MM.1S (cell line): ENCODE data around the gene PTPRR.

Experiments
- DNase-seq: peaks from one replicate; pipeline ENCODE4 v3.0.0-alpha.2; 2015
- H2AFZ ChIP-seq: fragments of 300-600 bp; sonication (generic); 2 replicates; pipeline ENCODE4 v1.6.0; 2016; ENCODE audit warnings: antibody characterized with exemption, low read length
- H3F3A ChIP-seq: fragments of 300-600 bp; sonication (generic); 2 replicates; pipeline ENCODE4 v1.6.1; 2016; ENCODE audit warnings: mild to moderate bottlenecking, antibody characterized with exemption, low read length, moderate library complexity, mixed read lengths; ENCODE audit not compliant: insufficient read depth
- H3K27ac ChIP-seq: fragments of 300-600 bp; sonication (generic); 2 replicates; pipeline ENCODE4 v1.5.1; 2016; ENCODE audit warnings: mild to moderate bottlenecking, low read length
- H3K27me3 ChIP-seq: fragments of 300-600 bp; sonication (generic); replicated peaks from 2 replicates; pipeline ENCODE4 v1.6.0; 2016; ENCODE audit warnings: low read length; ENCODE audit not compliant: insufficient read depth
- H3K36me3 ChIP-seq: fragments of 300-600 bp; sonication (generic); replicated peaks from 2 replicates; pipeline ENCODE4 v1.6.1; 2016; ENCODE audit warnings: mild to moderate bottlenecking, low read length, mixed read lengths; ENCODE audit not compliant: insufficient read depth
- H3K4me1 ChIP-seq: fragments of 300-600 bp; sonication (generic); 2 replicates; pipeline ENCODE4 v1.6.1; 2016; ENCODE audit warnings: low read length, mixed read lengths
- H3K4me2 ChIP-seq: fragments of 300-600 bp; sonication (generic); 2 replicates; pipeline ENCODE4 v1.6.0; 2016; ENCODE audit warnings: low read depth, low read length
- H3K4me3 ChIP-seq: fragments of 300-600 bp; sonication (generic); 2 replicates; pipeline ENCODE4 v1.5.1; 2016; ENCODE audit warnings: low read length, mixed read lengths
- H3K79me2 ChIP-seq: fragments of 300-600 bp; sonication (generic); 2 replicates; pipeline ENCODE4 v1.6.1; 2016; ENCODE audit warnings: mixed run types, low read length, mixed read lengths
- H3K9ac ChIP-seq: fragments of 300-600 bp; sonication (generic); 2 replicates; pipeline ENCODE4 v1.6.1; 2016; ENCODE audit warnings: low read length, mixed read lengths
- H3K9me2 ChIP-seq: fragments of 300-600 bp; sonication (generic); replicated peaks from 2 replicates; pipeline ENCODE4 v1.6.1; 2016; ENCODE audit warnings: mild to moderate bottlenecking, low read length, mixed read lengths; ENCODE audit not compliant: insufficient read depth
- H3K9me3 ChIP-seq: fragments of 300-600 bp; sonication (generic); replicated peaks from 2 replicates; pipeline ENCODE4 v1.6.1; 2016; ENCODE audit warnings: mild to moderate bottlenecking, low read length, mixed read lengths; ENCODE audit not compliant: insufficient read depth
- H4K20me1 ChIP-seq: fragments of 300-600 bp; sonication (generic); 2 replicates; pipeline ENCODE4 v1.6.1; 2016; ENCODE audit warnings: mild to moderate bottlenecking, low read length, moderate library complexity, mixed read lengths; ENCODE audit not compliant: insufficient read depth
- CTCF ChIP-seq: fragments of 300-600 bp; sonication (generic); IDR thresholded peaks from 2 replicates; pipeline ENCODE4 v1.5.1; 2016; ENCODE audit warnings: antibody characterized with exemption, low read length, mixed read lengths
- EZH2 ChIP-seq: fragments of 300-600 bp; sonication (generic); optimal IDR thresholded peaks from 2 replicates; pipeline ENCODE3; 2017; ENCODE audit warnings: low read depth, mild to moderate bottlenecking, antibody characterized with exemption, low read length, mixed read lengths
- EZH2phosphoT487 ChIP-seq: fragments of 300-600 bp; sonication (generic); IDR thresholded peaks from 2 replicates; pipeline ENCODE4 v1.6.1; 2018; ENCODE audit warnings: antibody characterized with exemption, low read length

Gene PTPRR

GRCh38 chr12:70948236-70948975 is 27.9 kb upstream of the PTPRR start:
- no peak for DNase-seq
- Histone ChIP-seq H3K27me3 (no peaks in the 10 kb centered on the region), H4K20me1 (no peaks in the 10 kb centered on the region), H3K4me3 (no peak overlapping the region), H3K9me3 (no peaks in the 10 kb centered on the region), H3K9me2 (no peaks in the 10 kb centered on the region), H2AFZ (no peak overlapping the region), H3K4me1 (no peaks in the 10 kb centered on the region), H3F3A (no peaks in the 10 kb centered on the region), H3K9ac (no peak overlapping the region), H3K4me2 (no peak overlapping the region), H3K36me3 (no peaks in the 10 kb centered on the region), H3K27ac (no peak overlapping the region), H3K79me2 (no peaks in the 10 kb centered on the region)
- no peak for TF ChIP-seq CTCF
- no peak for TF ChIP-seq EZH2phosphoT487
- no peak for TF ChIP-seq EZH2

GRCh38 chr12:70936203-70936813 is 15.8 kb upstream of the PTPRR start:
- H3K9me2 ChIP-seq = no peaks in the 10 kb centered on the region
- H3K79me2 ChIP-seq = no peaks in the 10 kb centered on the region
- TF ChIP-seq EZH2 = no peak
- no peak for TF ChIP-seq EZH2phosphoT487
- no peak for TF ChIP-seq CTCF
- no peaks in the 10 kb centered on the region for H3K36me3 ChIP-seq
- no peaks in the 10 kb centered on the region for H3F3A ChIP-seq
- H2AFZ ChIP-seq = no peak overlapping the region
- no peaks in the 10 kb centered on the region for H3K4me1 ChIP-seq
- no peak overlapping the region for H3K4me2 ChIP-seq
- H3K9ac ChIP-seq = no peak overlapping the region
- no peak overlapping the region for H3K27ac ChIP-seq
- no peaks in the 10 kb centered on the region for H3K27me3 ChIP-seq
- no peaks in the 10 kb centered on the region for H4K20me1 ChIP-seq
- DNase-seq = no peak
- H3K9me3 ChIP-seq = no peaks in the 10 kb centered on the region
- H3K4me3 ChIP-seq = no peak overlapping the region

DNA sequence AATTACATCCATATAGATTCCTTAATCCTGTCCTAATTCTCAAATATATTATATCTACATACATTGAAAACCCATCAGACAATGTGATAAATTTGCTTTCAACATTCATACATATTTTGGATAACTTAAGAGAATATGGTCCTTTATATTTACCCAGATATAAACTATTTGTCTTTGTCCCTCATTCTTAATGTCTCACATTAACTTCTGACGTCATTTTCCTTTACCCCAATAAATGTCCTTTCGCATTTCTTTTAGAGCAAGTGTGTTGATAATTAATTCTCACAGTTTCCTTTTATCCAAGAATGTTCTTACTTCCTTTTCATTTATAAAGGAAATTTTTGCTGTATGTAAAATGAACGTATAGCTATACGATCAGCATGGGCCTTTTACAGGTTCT is 12.6 kb upstream of the PTPRR start:
- Histone ChIP-seq H3K4me3 (no peak overlapping the region), H3K27ac (no peak overlapping the region), H2AFZ (no peak overlapping the region), H3K27me3 (no peaks in the 10 kb centered on the region), H3K4me1 (no peaks in the 10 kb centered on the region), H3K36me3 (no peaks in the 10 kb centered on the region), H3K79me2 (no peaks in the 10 kb centered on the region), H3K9me3 (no peaks in the 10 kb centered on the region), H4K20me1 (no peaks in the 10 kb centered on the region), H3K4me2 (no peak overlapping the region), H3K9ac (no peak overlapping the region), H3F3A (no peaks in the 10 kb centered on the region), H3K9me2 (no peaks in the 10 kb centered on the region)
- no peak for DNase-seq
- TF ChIP-seq EZH2 (no peak), CTCF (no peak), EZH2phosphoT487 (no peak)
